Ishikawa (cell line): ENCODE measurements around the gene BHLHA15.

ENCODE experiments used
- EGR1 ChIP-seq: IDR thresholded peaks from 2 replicates; pipeline ENCODE4 v1.6.1; 2012
- EP300 ChIP-seq: IDR thresholded peaks from 2 replicates; pipeline ENCODE4 v1.6.1; 2012; ENCODE audit warnings: borderline replicate concordance
- MAX ChIP-seq: IDR thresholded peaks from 2 replicates; pipeline ENCODE4 v1.6.1; 2012
- REST ChIP-seq: IDR thresholded peaks from 2 replicates; pipeline ENCODE4 v1.6.1; 2012; ENCODE audit warnings: low read depth, mild to moderate bottlenecking
- TAF1 ChIP-seq: IDR thresholded peaks from 2 replicates; pipeline ENCODE4 v1.6.1; 2012; ENCODE audit warnings: low read depth, mild to moderate bottlenecking
- YY1 ChIP-seq: IDR thresholded peaks from 2 replicates; pipeline ENCODE4 v1.6.1; 2012; ENCODE audit warnings: low read depth

GRCh38 chr7:98209166-98209920 lies 1.9 kb upstream of the BHLHA15 start:
- TF ChIP-seq REST (no peak), EGR1 (no peak), TAF1 (no peak), YY1 (no peak), EP300 (no peak), MAX (no peak)
